Urothelium cell line (cell line): Measurements from ENCODE around the gene NEDD4L.

Source experiments
- DNase-seq: peaks from one replicate; pipeline ENCODE4 v3.0.0; 2011; ENCODE audit warnings: low spot score, mixed read lengths
- FAIRE-seq: peaks from 2 replicates; lab custom pipeline; 2011; peaks lifted over from hg19 to GRCh38; lab: Jason Lieb, UNC

The NEDD4L gene

DNA sequence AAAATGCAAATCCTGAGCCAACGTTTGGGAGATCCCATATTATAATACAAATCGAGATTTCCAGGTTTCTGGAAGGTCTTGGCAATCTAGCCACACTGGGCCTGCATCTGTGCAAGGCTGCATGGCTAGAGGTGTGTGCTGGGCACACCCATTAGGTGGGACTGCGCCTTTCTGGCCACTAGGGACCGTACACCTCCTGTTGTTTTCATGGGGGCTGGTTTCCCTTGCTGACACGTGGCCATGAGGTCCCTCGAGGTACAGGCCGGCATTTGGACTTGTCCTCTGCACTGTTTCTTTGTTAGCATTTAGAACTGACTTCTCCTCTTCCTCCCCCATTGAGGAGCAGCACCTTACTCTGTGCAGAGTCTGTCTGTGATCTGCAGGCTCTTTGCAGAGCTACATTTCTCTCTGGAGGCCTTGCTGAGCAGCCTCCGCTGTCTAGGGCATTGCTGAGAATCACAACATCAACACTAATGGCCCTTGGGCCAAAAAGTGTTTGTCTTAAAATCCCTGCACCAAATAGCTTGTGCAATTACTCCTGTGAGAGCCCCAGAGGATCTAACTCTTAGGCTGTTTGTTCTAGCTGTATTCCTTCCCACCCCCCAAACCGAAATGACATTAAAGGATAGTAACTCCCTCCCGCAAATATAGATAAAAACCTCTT, 131.2 kb downstream of the NEDD4L start:
- no peak for DNase-seq
- no peak for FAIRE-seq

DNA sequence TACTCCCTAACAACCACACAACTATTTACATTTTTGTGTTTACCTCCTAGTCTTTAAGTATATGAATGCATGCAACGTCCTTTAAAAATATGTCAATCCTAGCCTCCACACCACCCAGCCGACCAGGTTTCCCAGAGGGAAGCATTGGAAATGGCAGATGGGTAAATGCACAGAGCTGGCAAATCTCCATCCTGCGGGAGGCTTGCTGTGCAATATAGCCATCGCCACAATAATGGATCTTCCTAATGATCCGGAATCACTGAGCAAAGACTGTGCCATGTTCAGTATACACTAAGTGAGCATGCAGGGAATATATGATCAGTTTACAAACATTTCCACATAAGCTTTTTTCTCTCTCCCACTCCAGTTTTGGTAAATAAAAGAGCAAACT, 131.8 kb downstream of the NEDD4L start:
- FAIRE-seq (no peak), DNase-seq (no peak)

DNA sequence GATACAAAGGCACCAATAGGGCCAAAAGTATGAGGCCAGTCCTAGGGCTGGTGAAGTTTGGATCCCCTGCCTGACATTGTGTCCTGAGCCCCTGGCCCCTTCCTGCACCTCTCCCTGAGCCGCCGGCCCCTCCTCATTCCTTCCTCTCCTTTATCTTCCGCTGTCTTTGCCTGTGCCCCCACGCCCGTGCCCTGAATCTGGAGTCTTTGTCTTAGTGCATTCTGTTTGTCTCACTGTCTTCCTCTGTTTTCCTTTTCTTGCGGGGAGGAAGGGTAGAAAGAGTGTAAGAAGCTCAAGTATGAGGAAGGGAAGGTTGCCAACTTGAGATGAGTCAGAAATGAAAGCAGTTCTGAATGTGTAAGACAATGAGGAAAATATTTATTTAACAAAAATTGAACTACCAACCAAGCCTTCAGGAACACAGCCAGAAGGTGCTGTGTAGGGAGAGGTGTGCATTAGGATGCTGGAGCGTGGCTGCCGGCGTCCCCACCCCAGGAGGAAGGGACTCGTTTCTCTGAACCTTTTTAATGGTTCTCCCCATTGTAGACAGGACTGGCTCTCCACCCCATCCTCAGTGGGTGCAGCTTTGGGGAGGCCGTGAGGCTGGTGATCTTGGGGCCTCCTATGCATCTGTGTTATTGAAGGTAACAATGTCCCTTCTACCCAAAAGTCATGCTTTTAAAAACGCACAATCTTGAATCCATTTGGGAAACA, 133.1 kb downstream of the NEDD4L start:
- FAIRE-seq (no peak), DNase-seq (peak; percentile 52)

DNA sequence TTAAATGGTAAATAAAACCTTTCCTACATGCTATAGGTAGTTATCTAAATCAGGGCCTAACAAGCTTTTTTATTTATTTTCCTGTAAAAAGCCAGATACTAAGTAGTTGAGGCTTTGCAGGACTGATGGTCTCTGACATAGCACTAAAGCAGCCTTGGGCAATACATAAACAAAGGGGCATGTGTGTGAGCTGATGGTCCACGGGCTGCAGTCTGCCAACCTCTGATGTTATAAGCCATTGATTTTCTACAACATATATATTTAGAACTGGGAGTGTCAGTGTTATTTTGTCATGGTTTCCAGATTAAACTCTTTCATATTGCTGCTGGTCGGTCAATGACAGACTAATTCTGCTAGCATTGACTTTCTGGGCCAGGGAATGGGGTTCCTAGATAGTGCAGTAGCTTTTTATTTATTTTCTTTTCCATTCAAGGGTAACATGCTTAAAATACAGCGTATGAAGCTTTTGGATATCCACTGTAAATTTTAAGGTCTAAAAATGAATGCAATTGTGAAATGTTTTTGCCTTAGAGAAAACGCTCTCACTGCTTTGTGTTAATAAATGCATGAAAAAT, 134.0 kb downstream of the NEDD4L start:
- DNase-seq = no peak
- no peak for FAIRE-seq

DNA sequence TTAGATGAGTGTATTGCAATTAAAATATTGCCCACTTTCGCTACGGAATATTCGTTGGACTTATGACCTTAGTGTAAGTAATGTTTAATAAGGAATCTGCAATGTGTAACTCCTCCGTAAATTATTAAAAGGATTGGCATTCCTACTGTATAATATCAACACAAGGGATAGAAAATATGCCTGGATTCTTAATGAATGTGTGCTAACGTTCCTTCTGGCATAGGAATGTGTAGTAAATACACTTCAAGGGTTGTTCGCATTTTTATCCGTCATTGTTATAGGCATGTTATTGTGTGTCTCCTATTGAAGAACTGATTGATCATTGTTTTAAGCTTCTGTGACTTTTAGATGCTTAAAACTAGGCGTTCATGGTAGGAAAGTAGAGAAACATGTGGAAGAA, 134.5 kb downstream of the NEDD4L start:
- no peak for DNase-seq

DNA sequence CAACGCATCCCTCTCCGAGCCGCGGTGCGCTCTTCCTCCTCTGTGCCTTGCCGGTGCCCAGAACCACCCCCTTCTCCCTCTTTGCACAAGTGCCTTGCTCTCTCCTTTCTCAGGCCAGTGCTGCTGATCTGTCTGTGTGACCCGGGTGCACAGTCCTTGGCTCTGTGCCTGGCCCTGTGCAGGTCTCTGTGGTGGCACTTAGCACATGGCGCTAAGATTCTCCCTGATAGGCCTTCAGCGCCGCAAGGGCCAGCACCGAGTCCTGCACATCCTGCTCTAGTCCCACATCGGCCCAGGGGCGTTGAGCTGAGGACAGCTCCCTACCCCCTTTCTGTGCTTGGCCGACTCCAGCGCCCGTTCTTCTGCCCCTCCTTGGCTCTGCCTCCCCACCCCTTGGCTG, 136.1 kb downstream of the NEDD4L start:
- DNase-seq = no peak
- FAIRE-seq = no peak

More for the DNA sequence above, 134.5 kb downstream of the NEDD4L start:
- FAIRE-seq = no peak

DNA sequence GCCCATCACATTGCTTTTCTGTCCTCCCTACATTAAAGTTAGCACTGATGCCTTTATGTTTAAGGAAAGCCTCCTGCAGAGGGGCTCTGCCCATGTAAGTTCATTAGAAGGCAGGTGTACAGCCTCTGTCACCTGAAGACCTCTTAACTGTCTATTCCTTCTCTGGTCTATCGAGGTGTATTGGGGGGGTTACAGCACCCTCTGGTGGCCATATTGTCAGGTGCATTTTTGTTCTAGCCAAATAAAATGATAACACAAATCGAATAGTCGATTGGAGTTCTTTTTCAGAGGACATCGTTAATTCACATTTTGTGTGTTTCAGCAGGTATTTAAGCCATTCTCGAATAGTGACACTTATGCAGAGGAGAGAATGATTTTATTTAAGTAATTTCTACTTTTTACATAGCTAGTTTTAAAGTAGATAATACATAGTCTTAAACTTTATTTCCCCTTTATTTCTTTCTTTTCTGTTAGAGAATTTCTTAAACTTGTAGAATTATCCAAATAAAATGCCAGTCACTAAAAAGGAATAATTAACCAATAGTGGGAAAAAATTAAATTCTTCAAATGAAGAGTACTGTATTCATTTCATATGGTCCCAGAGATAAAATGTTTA, 136.8 kb downstream of the NEDD4L start:
- no peak for FAIRE-seq
- DNase-seq = peak; percentile 36

DNA sequence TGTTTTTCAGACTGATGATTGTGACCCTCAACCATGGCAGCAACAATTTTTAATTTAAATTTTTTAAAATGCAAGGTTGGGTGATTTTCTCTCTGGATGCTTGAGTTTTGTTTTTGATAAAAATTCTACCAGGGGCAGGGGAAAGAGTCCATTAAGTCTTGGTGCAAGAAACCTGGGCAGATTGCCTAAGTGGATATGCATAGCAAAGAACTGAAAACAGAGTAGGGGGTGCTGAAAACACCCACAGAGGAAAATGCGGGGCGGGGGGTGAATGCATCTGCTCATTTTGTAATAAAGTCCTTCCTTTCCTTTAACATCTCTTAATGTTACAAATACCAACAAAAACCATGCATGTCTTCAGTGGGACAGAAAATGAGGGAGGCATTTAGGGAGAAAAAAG, 138.0 kb downstream of the NEDD4L start:
- FAIRE-seq (no peak), DNase-seq (no peak)

DNA sequence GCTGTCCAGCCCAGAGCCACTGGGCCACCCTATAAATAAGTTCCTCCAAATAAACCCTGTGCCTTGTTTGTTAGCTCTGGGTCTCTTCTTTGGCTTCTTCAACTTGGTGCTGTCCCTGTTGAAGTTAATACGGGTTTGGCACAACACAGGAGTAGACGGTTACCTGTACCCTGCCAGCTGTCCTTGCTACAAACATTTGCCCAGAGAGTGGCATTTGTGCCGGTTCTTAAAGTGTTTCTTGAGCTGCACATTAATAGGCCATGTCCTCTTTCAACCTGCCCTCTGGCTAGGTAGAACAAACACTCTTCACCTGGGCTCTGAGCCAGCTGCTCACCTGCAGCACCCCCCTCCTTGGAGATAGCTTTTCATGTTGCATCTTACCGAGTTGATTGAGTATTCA, 139.2 kb downstream of the NEDD4L start:
- no peak for DNase-seq

DNA sequence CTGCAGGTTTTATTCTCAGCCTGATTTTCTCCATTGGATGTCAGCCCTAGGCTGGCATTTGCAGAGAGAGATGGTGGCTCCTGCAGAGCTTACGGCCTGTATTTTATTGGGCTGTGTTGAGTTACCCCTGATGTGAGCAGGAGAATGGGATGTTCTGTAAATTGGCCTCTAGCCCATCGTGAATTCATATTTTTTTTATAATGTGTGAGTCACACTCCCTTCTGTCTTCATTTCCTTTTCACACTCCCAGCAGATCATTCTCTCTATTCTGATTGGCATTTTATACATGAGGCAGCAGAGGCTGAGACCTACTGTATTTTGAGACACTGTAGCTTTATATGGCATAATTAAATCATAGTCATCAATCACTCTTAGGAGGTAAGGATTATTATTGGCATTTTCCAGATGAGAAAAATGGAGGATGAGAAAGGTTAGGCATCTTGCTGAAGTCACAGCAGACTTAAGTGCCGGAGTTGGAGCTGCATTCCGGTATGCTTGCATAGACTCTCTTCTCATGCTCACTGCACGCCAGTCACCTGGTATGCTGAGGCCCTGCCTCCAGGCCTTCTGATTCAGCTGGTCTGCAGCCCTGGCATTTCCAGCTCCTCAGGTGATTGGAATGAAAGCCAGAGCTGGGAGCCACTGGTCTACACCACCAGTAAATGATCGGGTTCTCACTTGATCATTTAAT, 142.4 kb downstream of the NEDD4L start:
- no peak for FAIRE-seq

More for the DNA sequence above, 139.2 kb downstream of the NEDD4L start:
- no peak for FAIRE-seq

DNA sequence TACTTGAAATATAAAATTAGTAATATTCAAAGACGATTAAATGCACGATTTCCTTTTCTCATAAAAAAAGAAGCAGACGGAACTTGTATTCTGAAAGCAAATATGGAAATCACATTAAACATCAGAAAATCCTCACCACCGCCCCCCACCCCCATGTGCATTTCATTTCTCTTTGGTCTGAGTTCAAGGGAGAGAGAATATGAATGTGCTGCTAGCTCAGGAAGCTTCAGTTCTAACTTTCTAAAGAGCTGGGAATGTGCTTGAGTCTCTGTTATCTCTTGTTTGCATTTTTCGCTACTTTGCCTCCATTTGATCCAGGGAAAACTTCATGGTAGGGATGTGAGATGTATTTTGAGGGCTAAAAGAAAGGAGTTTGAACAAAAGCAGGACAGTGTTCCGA, 143.6 kb downstream of the NEDD4L start:
- DNase-seq = no peak
- no peak for FAIRE-seq

More for the DNA sequence above, 142.4 kb downstream of the NEDD4L start:
- peak; percentile 74 for DNase-seq

DNA sequence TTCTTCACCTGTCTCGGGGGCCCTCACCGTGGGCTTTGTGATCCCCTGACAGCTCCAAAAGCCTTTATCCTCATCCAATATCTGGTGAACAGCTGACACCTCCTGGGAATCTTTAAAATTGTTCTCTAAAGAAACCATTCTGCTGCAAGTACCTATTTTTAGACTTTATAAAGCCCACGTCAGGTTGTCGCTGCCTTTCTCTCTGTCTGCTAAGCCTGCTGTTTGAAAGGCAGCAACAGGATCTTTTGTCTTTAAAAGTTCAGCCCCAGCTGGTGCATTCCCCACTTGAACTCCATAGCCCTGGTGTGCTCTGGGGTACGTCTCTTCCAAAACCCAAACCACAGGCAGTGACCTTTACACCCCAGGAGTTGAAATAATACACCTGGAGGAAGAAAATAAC, 145.0 kb downstream of the NEDD4L start:
- FAIRE-seq = no peak
- no peak for DNase-seq

DNA sequence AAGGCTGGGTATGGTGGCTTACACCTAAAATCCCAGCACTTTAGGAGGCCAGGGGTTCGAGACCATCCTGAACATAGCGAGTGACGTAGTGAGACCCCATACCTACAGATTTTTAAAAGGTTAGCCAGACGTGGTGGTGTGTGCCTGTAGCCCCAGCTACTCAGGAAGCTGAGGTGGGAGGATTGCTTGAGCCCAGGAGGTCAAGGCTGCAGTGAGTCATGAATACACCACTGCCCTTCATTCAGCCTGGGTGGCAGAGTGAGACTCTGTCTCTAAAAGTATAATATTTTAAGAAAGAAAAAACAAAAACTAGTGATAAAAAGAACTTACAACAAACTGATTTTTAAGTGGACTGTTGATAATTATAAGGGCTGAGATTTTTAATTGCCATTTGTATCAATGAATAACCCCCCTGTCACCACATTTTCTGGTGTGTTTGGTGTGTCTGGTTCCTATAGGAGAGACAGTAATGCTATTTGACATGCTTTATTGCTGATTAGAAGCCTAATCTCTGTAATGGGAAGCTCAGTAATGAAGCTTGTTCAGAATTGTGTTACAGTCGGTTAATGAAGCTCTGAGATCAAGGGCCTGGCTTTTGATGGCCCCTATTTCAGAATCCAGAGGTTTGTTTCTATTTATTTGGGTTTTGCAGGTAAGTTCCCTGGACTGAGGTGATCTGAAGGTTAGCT, 147.0 kb downstream of the NEDD4L start:
- FAIRE-seq = no peak
- DNase-seq = no peak

DNA sequence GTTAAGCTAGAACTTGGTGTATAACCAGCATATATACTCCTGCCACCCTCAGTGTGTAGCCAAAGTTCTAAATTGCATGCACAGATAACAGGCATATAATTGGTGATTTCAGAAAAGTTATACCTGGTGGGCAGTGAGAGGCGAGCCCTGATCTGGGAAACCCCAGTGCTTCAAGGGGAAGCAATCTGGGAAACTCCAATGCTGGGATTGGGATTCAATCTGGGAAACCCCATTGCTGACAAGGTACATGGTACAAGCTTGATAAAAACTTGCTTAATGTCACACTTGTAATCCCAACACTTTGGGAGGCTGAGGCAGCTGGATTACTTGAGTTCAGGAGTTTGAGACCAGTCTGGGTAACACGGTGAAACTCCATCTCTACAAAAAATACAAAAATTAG, 147.6 kb downstream of the NEDD4L start:
- DNase-seq (no peak), FAIRE-seq (no peak)

DNA sequence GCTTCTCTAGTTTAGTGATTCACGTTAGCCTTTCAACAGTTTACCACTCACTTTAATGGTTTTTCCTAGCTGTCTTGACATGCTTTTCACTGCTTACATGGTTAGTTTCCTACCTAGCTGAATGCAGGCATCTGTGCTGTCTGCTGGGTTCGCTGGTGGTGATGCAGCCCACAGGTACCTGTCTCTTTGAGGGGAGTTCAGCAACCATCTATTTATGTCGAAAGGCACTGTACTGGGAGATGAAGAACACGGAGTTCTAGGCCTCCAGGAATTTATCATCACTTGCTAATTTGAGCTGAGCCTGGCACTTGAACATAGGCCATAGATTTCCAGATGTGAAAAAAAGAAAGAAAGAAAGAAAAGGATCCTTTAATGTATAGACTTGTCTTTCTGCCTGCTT, 148.5 kb downstream of the NEDD4L start:
- DNase-seq = no peak
- FAIRE-seq = no peak

DNA sequence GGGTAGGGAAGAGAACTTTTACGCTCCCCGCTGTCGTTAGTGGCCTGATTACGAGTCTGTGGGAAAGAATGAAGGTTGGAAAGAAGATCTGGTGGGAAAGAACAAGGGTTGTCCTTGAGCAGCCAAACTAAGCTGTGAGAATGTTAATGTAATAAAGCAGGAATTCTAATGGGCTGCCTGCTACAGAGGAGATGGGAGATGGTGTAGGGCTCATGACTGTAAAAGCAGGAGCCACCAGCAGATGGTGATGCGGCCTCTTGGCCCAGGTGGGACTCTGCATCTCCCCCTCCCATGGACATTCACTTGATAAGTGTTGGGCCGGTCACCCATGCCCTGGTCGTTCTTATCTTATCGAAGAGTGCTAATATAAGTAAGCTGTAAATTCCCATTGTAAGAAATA, 150.0 kb downstream of the NEDD4L start:
- FAIRE-seq = no peak
- no peak for DNase-seq

DNA sequence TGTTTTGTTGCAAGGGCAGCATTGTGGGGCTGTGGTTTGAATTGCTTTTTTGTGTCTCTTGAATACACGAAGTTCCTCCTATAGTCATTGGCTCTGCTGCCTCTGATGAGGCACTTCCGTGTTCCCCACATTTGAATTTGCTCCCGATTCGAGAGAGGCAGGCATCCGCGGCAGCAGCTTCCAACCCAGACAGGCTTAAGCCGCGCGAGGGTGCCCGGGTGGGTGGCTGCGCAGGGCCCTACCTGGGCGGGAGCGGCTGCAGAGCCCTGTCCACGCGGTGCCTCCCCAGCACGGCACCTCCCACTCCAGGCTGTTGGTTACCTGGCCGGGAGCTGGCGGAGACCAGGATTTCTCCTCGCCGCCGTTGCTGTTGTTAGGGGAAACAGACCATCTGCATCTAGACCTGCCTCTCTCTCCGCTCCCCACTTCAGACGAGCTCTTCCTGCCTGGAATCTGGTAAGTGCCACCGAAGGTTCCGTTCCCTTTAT, 151.3 kb downstream of the NEDD4L start:
- DNase-seq (no peak), FAIRE-seq (no peak)

DNA sequence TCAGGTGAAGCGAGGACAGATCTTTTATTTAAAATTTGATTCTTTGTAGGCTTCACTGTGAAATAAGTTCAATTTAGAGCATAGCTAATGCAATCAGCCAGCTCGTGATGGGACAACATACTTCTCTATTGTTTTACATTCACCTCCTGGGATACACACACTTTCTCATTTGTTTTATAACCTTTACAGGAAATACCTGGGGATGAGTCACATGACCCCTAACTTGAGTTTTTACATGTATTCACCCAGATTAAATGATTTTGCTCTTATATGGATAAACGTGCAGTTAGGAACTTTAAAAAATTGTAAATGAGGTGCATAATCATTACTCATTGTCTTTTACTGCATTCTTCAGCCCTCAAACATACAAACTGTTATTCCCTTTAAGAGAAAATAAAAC, 152.1 kb downstream of the NEDD4L start:
- DNase-seq = no peak
- FAIRE-seq = no peak

DNA sequence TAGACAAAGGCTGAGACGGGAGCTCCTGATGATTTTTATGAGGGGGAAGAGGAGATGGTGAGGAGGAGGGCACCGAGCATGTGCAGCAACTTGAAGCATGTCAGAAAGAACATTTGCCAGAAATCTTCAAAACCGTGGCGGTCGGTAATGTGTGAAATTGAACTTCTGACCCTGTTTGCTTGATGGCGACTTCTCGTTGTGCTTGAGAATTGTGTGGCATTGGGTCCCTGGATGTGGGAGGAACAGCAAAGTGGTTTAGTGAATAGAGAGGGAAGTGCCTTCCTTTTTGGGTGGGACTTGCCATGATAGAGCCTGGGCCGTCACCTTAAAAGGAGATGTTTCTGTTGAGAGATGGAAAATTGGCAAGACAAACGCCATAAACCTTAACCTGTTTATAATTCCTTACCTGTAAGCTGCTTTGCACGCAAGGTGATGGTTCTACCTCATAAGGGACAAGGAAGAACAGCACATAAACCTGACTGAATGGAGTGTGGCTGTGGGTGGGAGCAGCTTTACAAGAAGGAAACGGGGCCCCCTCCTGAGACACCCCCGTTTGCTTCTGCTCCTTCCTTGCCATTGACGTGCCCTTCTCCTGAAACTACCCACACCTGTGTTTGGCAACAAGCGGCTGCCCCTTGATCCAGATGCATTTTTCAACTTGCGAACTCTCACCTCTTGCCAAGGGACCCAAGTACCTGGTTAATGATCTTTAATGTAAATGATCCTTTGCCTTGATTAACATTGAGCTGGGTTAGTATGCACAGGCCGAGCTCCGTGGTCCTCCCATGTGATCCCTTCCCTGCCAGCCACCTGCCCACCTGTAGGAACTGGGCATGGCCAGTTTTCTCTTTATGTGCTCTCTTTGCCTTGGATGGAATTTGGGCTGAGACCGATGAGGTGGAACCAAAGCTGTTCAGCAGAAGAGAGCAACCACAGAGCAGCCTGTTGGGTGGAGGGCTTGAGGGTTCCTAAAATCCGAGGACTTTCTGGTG, 153.2 kb downstream of the NEDD4L start:
- DNase-seq = no peak
- no peak for FAIRE-seq
